ENCODE data around the gene VKORC1. TPM values are rescaled to one million over a fixed set of nuclear protein-coding genes. Genes with fewer than 3 reads are reported as not detected.

Gene VKORC1
- total and polyA plus RNA-seq, 2 experiments from 2014 or later = 89.6 to 100 TPM

DNA sequence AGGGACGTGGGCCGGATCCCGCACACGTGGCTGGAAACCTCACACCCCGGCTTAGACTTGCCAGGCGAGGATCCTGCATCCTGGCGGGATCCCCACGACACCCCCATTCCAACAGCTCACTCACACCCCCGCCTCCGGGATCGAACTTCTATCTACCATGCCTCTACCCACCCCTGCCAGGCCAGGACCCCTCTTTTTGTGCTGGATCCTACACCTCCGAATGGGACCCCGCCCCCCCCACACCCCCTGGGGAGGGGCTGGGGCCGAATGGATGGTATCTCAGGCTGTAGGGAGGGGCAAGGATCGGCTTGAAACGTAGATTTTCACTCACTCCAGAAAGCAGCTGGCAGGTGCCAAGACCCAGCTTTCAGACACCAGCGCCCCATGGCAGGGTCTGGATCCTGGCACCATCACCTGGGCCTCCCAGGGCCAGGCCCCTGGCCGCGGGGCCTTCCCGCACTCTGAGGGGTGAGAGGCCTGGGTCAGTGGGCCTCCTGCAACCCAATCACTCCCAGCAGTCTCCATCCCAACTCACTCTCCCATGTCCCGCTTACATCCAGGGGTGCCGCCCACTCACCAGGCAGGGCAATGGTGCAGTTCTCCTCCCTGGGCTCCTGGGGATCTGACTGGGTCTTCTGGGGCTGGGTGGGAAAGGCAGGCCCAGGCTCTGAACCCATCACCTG lies 48.6 kb upstream of the VKORC1 start (continued):
- TF ChIP-seq, protein P1, sequence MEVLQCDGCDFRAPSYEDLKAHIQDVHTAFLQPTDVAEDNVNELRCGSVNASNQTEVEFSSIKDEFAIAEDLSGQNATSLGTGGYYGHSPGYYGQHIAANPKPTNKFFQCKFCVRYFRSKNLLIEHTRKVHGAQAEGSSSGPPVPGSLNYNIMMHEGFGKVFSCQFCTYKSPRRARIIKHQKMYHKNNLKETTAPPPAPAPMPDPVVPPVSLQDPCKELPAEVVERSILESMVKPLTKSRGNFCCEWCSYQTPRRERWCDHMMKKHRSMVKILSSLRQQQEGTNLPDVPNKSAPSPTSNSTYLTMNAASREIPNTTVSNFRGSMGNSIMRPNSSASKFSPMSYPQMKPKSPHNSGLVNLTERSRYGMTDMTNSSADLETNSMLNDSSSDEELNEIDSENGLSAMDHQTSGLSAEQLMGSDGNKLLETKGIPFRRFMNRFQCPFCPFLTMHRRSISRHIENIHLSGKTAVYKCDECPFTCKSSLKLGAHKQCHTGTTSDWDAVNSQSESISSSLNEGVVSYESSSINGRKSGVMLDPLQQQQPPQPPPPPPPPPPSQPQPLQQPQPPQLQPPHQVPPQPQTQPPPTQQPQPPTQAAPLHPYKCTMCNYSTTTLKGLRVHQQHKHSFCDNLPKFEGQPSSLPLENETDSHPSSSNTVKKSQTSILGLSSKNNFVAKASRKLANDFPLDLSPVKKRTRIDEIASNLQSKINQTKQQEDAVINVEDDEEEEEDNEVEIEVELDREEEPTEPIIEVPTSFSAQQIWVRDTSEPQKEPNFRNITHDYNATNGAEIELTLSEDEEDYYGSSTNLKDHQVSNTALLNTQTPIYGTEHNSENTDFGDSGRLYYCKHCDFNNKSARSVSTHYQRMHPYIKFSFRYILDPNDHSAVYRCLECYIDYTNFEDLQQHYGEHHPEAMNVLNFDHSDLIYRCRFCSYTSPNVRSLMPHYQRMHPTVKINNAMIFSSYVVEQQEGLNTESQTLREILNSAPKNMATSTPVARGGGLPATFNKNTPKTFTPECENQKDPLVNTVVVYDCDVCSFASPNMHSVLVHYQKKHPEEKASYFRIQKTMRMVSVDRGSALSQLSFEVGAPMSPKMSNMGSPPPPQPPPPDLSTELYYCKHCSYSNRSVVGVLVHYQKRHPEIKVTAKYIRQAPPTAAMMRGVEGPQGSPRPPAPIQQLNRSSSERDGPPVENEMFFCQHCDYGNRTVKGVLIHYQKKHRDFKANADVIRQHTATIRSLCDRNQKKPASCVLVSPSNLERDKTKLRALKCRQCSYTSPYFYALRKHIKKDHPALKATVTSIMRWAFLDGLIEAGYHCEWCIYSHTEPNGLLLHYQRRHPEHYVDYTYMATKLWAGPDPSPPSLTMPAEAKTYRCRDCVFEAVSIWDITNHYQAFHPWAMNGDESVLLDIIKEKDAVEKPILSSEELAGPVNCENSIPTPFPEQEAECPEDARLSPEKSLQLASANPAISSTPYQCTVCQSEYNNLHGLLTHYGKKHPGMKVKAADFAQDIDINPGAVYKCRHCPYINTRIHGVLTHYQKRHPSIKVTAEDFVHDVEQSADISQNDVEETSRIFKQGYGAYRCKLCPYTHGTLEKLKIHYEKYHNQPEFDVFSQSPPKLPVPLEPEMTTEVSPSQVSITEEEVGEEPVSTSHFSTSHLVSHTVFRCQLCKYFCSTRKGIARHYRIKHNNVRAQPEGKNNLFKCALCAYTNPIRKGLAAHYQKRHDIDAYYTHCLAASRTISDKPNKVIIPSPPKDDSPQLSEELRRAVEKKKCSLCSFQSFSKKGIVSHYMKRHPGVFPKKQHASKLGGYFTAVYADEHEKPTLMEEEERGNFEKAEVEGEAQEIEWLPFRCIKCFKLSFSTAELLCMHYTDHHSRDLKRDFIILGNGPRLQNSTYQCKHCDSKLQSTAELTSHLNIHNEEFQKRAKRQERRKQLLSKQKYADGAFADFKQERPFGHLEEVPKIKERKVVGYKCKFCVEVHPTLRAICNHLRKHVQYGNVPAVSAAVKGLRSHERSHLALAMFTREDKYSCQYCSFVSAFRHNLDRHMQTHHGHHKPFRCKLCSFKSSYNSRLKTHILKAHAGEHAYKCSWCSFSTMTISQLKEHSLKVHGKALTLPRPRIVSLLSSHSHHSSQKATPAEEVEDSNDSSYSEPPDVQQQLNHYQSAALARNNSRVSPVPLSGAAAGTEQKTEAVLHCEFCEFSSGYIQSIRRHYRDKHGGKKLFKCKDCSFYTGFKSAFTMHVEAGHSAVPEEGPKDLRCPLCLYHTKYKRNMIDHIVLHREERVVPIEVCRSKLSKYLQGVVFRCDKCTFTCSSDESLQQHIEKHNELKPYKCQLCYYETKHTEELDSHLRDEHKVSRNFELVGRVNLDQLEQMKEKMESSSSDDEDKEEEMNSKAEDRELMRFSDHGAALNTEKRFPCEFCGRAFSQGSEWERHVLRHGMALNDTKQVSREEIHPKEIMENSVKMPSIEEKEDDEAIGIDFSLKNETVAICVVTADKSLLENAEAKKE (CRISPR knock-in tag; IDR thresholded peaks at IDR 0.05) = no peak
- TF ChIP-seq EZH2 (IDR thresholded peaks at IDR 0.05; ENCODE audit: low read depth, unreplicated experiment) = no peak

DNA sequence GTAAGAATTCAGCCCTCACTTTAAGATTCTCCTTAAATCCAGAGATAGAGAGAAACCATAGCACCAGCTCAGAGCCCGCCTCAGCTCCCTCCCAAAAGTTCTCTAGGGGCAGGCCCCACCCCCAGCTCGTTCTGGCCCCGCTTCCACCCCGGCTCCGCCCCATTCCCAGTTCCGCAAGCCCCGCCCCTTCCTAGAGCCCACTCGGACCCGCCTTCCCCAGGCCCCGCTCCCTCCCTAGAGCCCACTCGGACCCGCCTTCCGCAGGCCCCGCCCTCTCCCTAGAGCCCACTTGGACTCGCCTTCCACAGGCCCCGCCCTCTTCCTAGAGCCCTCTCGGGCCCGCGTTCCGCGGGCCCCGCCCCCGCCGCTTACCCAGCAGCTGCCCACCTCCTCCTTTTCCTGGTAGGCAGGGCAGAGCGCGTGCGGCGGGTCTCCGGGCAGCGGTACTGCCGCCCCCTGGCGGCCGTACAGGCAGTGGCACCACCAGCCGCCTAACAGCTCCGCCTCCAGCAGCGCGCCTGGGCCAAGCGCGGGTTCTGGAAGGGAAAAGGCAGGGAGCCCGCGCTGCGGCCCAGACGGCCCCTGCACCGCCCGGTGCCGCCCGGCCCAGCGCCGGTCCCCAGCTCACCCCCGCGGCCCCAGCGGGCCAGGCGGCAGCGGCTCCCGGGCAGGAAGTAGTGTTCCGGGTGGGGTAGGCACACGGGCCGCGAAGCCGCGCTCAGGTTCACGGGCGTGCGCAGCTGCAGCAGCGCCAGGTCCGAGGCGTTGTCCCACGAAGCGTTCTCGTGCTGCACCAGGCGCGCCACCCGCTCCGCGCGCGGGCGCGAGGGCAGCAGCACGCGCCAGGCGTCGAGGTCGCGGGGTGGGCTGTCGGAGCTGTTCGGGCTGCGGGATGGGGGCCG lies 47.8 kb upstream of the VKORC1 start:
- 0 out of 2 replicates have a peak, but pooled peaks cover 11% of the 10 kb centered on the region for H3F3A ChIP-seq (replicated peaks; ENCODE audit: low read depth)
- DNase-seq (ENCODE audit: low spot score) (peak; percentile 100), ATAC-seq (peak; percentile 79)
- H3K27ac Mint-ChIP-seq = peak overlapping the region; percentile 95
- H3K36me3 Mint-ChIP-seq (ENCODE audit: low read depth) = no peaks in the 10 kb centered on the region; the same call in 2 of the 3 replicates
- peak overlapping the region; percentile 61 for H3K4me3 ChIP-seq
- peaks cover 31% of the 10 kb centered on the region for H3K4me1 Mint-ChIP-seq
- no peaks in the 10 kb centered on the region; the same call in 2 of the 3 replicates for H3K9me3 Mint-ChIP-seq
- no peaks in the 10 kb centered on the region for H3K9me2 ChIP-seq (ENCODE audit: insufficient read depth)
- H3K4me3 Mint-ChIP-seq = peak overlapping the region; percentile 70
- no peaks in the 10 kb centered on the region for H3K36me3 ChIP-seq (ENCODE audit: insufficient read depth)
- no peaks in the 10 kb centered on the region for H4K20me1 ChIP-seq (replicated peaks; ENCODE audit: insufficient read depth)
- H3K4me1 ChIP-seq (ENCODE audit: insufficient read depth) = peaks cover 22% of the 10 kb centered on the region
- peak overlapping the region; percentile 80 for H3K27ac ChIP-seq (ENCODE audit: low read depth)
- peaks cover 42% of the 10 kb centered on the region for H3K27me3 Mint-ChIP-seq (ENCODE audit: insufficient read depth, low read depth, poor library complexity)
- H3K27me3 ChIP-seq (ENCODE audit: insufficient read depth) = peaks cover 34% of the 10 kb centered on the region
- H2AFZ ChIP-seq = peak overlapping the region; percentile 87
- H3K4me2 ChIP-seq = peak overlapping the region; percentile 84
- no peaks in the 10 kb centered on the region for H3K79me2 ChIP-seq (replicated peaks; ENCODE audit: insufficient read depth)
- TF ChIP-seq POLR2AphosphoS5 (IDR thresholded peaks at IDR 0.05; ENCODE audit: low read depth) (no peak), EZH2 (IDR thresholded peaks at IDR 0.05; ENCODE audit: low read depth, unreplicated experiment) (no peak), ZNF331 (CRISPR knock-in tag; IDR thresholded peaks at IDR 0.05; ENCODE audit: low read depth) (no peak), CREB1 (CRISPR knock-in tag; IDR thresholded peaks at IDR 0.05; ENCODE audit: low read depth) (peak; percentile 45), JUNB (IDR thresholded peaks at IDR 0.05; ENCODE audit: unreplicated experiment) (no peak), ZNF114 (CRISPR knock-in tag; IDR thresholded peaks at IDR 0.05) (no peak), STAT1 (IDR thresholded peaks at IDR 0.05; ENCODE audit: unreplicated experiment) (no peak)
- TF ChIP-seq, protein P2, sequence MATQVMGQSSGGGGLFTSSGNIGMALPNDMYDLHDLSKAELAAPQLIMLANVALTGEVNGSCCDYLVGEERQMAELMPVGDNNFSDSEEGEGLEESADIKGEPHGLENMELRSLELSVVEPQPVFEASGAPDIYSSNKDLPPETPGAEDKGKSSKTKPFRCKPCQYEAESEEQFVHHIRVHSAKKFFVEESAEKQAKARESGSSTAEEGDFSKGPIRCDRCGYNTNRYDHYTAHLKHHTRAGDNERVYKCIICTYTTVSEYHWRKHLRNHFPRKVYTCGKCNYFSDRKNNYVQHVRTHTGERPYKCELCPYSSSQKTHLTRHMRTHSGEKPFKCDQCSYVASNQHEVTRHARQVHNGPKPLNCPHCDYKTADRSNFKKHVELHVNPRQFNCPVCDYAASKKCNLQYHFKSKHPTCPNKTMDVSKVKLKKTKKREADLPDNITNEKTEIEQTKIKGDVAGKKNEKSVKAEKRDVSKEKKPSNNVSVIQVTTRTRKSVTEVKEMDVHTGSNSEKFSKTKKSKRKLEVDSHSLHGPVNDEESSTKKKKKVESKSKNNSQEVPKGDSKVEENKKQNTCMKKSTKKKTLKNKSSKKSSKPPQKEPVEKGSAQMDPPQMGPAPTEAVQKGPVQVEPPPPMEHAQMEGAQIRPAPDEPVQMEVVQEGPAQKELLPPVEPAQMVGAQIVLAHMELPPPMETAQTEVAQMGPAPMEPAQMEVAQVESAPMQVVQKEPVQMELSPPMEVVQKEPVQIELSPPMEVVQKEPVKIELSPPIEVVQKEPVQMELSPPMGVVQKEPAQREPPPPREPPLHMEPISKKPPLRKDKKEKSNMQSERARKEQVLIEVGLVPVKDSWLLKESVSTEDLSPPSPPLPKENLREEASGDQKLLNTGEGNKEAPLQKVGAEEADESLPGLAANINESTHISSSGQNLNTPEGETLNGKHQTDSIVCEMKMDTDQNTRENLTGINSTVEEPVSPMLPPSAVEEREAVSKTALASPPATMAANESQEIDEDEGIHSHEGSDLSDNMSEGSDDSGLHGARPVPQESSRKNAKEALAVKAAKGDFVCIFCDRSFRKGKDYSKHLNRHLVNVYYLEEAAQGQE (IDR thresholded peaks at IDR 0.05; ENCODE audit: unreplicated experiment) = no peak

Data from GM23338 (cell line).